Endothelial cell of coronary artery (primary cell): Measurements from ENCODE around the gene SH2D5. TPM values are rescaled to one million over a fixed set of nuclear protein-coding genes. Genes with fewer than 3 reads are reported as not detected.

Source experiments
- total RNA-seq: library from RNA; depleted of rRNA; stranded (reverse); fragments of >200 nt; gene quantifications from 2 replicates; pipeline ENCODE4 v1.2.3, GENCODE V29; 2014

Gene SH2D5
- 0.81 and 0.85 TPM in 2 replicates for total RNA-seq

GRCh38 chr1:20732588-20733359 lies at the start of gene SH2D5:
TSS of gene SH2D5 (minus strand) at chr1:20732703. CDS start at chr1:20728044, 4,659 bp downstream.

DNA sequence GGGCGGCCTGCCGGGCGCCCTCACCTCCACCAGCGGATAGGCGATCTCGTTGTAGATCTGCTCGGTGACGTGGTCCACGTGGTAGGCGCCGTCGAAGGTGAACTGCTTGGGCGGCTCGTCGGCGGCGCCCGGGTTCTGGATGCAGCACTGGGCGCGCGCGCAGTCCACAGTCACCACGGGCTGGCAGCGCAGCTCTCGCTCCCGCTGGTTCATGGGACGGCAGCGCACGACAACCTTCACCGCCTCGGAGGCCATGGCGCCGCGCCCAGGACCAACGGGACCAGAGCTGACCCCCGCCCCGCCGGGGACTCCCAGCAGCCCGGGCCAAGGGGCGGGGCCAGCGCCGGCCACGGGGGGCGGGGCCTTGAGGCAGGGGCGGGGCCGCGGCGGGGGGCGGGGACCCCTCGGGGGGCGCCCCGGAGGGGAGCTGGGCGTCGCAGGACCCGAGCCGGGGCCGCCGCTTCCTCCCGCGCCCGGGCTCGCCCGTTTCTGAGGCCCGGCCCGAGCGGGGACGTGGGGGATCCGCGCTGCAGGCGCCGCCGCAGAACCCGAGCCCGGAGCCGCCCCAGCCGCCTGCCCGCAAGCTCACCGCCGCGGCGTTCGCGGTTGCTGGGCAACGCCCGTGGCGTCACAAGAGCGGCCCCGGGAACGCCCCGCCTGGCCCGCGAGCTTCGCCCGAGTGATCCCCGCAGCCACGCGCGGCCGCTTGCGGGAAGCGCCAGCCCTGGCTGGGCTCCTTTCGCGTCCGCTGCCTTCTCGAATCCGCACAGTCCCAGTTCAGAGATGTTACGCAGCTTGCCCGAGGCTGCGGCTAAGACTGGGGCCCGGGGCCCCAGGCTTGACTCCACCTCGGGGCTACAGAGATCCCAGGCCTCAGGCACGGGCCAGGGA lies 14.8 kb downstream of the SH2D5 start, which contains the start of gene KIF17:
Gene KIF17 (minus strand): TSS at position 556 of the 891 bp plus-strand sequence. CDS start 301 bp downstream, at position 255.

Other genes starting within 250 kb of the SH2D5 start
- 2.8 and 5.6 TPM in 2 replicates for gene CAMK2N1, start 246.5 kb downstream of the SH2D5 start, total RNA-seq
- 20.4 and 23.6 TPM in 2 replicates for gene MUL1, start 224.6 kb downstream of the SH2D5 start, total RNA-seq
- gene FAM43B, start 180.1 kb downstream of the SH2D5 start, total RNA-seq: 0.09 TPM in 1 of 2 replicates, not detected in the other
- 0.66 and 0.90 TPM in 2 replicates for gene CDA, start 143.6 kb downstream of the SH2D5 start, total RNA-seq
- 53.4 and 64.7 TPM in 2 replicates for gene PINK1, start 99.2 kb downstream of the SH2D5 start, total RNA-seq
- gene DDOST, start 71.3 kb downstream of the SH2D5 start, total RNA-seq: 276 and 290 TPM in 2 replicates
- gene KIF17, start 14.7 kb downstream of the SH2D5 start, total RNA-seq: 0.54 and 1.4 TPM in 2 replicates
- gene HP1BP3, start 54.6 kb upstream of the SH2D5 start, total RNA-seq: 129 and 201 TPM in 2 replicates